ENCODE measurements around the gene LMOD3. TPM values are rescaled to one million over a fixed set of nuclear protein-coding genes. Genes with fewer than 3 reads are reported as not detected.

The LMOD3 gene
- total and polyA plus RNA-seq, 8 donors = 0.17 to 0.33 (median 0.25) TPM

- peaks cover 0 to 7% of the 10 kb centered on the region in 2 donors for H3K4me1 ChIP-seq
- no peaks in the 10 kb centered on the region for H3K27me3 ChIP-seq
- no peak overlapping the region for H3K4me3 ChIP-seq
- TF ChIP-seq CTCF (IDR thresholded peaks at IDR 0.05) = peak; percentile 86 to 95
- no peaks in the 10 kb centered on the region for H3K36me3 ChIP-seq
- ATAC-seq (peak; percentile 91), DNase-seq (peak in 2 of 4 donors; percentile 55 to 75)
- intact Hi-C loops (cut with DNase I) = no loop called here
- H3K27ac ChIP-seq = no peak overlapping the region
- no peaks in the 10 kb centered on the region for H3K9me3 ChIP-seq
Measured at GRCh38 chr3:69120879-69121464, 1.4 kb downstream of the LMOD3 start.

GRCh38 chr3:69119681-69120080 is 2.7 kb downstream of the LMOD3 start:
- ATAC-seq = no peak
- Histone ChIP-seq H3K4me1 (peaks cover 0 to 7% of the 10 kb centered on the region in 2 donors), H3K27ac (no peak overlapping the region), H3K36me3 (no peaks in the 10 kb centered on the region), H3K4me3 (no peak overlapping the region), H3K27me3 (no peaks in the 10 kb centered on the region), H3K9me3 (no peaks in the 10 kb centered on the region)
- no peak for DNase-seq
- no peak for TF ChIP-seq CTCF (IDR thresholded peaks at IDR 0.05)
- intact Hi-C loops (cut with DNase I) = no loop called here

- H3K4me1 ChIP-seq = peaks cover 0 to 7% of the 10 kb centered on the region in 2 donors
- H3K9me3 ChIP-seq = no peaks in the 10 kb centered on the region
- H3K27me3 ChIP-seq = no peaks in the 10 kb centered on the region
- no peak for ATAC-seq
- no peak for DNase-seq
- H3K36me3 ChIP-seq = no peaks in the 10 kb centered on the region
- no peak for TF ChIP-seq CTCF (IDR thresholded peaks at IDR 0.05)
- intact Hi-C loops (cut with DNase I) = no loop called here
- no peak overlapping the region for H3K4me3 ChIP-seq
- H3K27ac ChIP-seq = no peak overlapping the region
Measured at GRCh38 chr3:69119138-69119537, 3.3 kb downstream of the LMOD3 start.

- ATAC-seq (no peak), DNase-seq (no peak)
- Histone ChIP-seq H3K9me3 (no peaks in the 10 kb centered on the region), H3K36me3 (no peaks in the 10 kb centered on the region), H3K4me3 (no peak overlapping the region), H3K27ac (no peak overlapping the region), H3K4me1 (peaks cover 0 to 7% of the 10 kb centered on the region in 2 donors), H3K27me3 (no peaks in the 10 kb centered on the region)
- intact Hi-C loops (cut with DNase I) = no loop called here
- TF ChIP-seq CTCF (IDR thresholded peaks at IDR 0.05) = no peak
Measured at GRCh38 chr3:69118555-69118954, 3.8 kb downstream of the LMOD3 start.

- H3K27me3 ChIP-seq = no peaks in the 10 kb centered on the region
- H3K9me3 ChIP-seq = no peaks in the 10 kb centered on the region
- peaks cover 0 to 7% of the 10 kb centered on the region in 2 donors for H3K4me1 ChIP-seq
- H3K4me3 ChIP-seq = no peak overlapping the region
- H3K27ac ChIP-seq = no peak overlapping the region
- DNase-seq (no peak), ATAC-seq (no peak)
- no peaks in the 10 kb centered on the region for H3K36me3 ChIP-seq
- intact Hi-C loops (cut with DNase I) = no loop called here
- TF ChIP-seq CTCF (IDR thresholded peaks at IDR 0.05) = no peak
Measured at GRCh38 chr3:69116897-69117296, 5.5 kb downstream of the LMOD3 start.

Data from left lung (tissue), 10 donors.